Liver (tissue), 9 donors: Measurements from ENCODE around the gene OSBPL10. TPM values are rescaled to one million over a fixed set of nuclear protein-coding genes. Genes with fewer than 3 reads are reported as not detected.

ENCODE experiments used
- DNase-seq: peaks from one replicate; pipeline ENCODE4 v3.0.0-alpha.2; 2017; ENCODE audit warnings: low spot score
- H3K27ac ChIP-seq, 2 donors: one replicate each; pipeline ENCODE4 v1.7.0; 2013; ENCODE audit warnings: inconsistent platforms in 2 of 2, low read length in 2 of 2, control low read depth in 1 of 2, low read depth in 1 of 2, mild to moderate bottlenecking in 1 of 2
- H3K27me3 ChIP-seq, 4 donors: one replicate each; pipeline versions ENCODE4 v1.6.1 to v1.7.0; 2013; ENCODE audit warnings: low read length in 3 of 4, inconsistent platforms in 1 of 4, mild to moderate bottlenecking in 1 of 4, moderate library complexity in 1 of 4; ENCODE audit not compliant: control insufficient read depth in 4 of 4, insufficient read depth in 4 of 4
- H3K36me3 ChIP-seq, 4 donors: one replicate each; pipeline versions ENCODE4 v1.6.1 to v1.7.0; 2013; ENCODE audit warnings: low read length in 3 of 4, mild to moderate bottlenecking in 3 of 4, low read depth in 1 of 4, moderate library complexity in 1 of 4; ENCODE audit not compliant: control insufficient read depth in 4 of 4, insufficient read depth in 3 of 4
- H3K4me1 ChIP-seq, 4 donors: one replicate each; pipeline versions ENCODE4 v1.6.1 to v1.7.0; 2013; ENCODE audit warnings: low read length in 3 of 4, mild to moderate bottlenecking in 3 of 4, moderate library complexity in 1 of 4; ENCODE audit not compliant: control insufficient read depth in 4 of 4, insufficient read depth in 4 of 4
- H3K4me3 ChIP-seq, 3 donors: one replicate each; pipeline versions ENCODE4 v1.6.1 to v1.7.0; 2013; ENCODE audit warnings: low read length in 3 of 3, control low read depth in 1 of 3, low read depth in 1 of 3, mild to moderate bottlenecking in 1 of 3
- H3K9ac ChIP-seq, 2 donors: one replicate each; pipeline ENCODE4 v1.7.0; 2013; ENCODE audit warnings: low read length in 2 of 2, mild to moderate bottlenecking in 2 of 2, moderate library complexity in 2 of 2, control low read depth in 1 of 2, low read depth in 1 of 2
- H3K9me3 ChIP-seq, 4 donors: one replicate each; pipeline versions ENCODE4 v1.6.1 to v1.7.0; 2013; ENCODE audit warnings: low read length in 3 of 4; ENCODE audit not compliant: control insufficient read depth in 4 of 4
- ATF3 ChIP-seq: IDR thresholded peaks from 2 replicates; pipeline ENCODE4 v1.6.1; 2016; ENCODE audit warnings: antibody characterized with exemption
- CTCF ChIP-seq: fragments of 150-350 bp; IDR thresholded peaks from 2 replicates; pipeline ENCODE4 v1.5.1; 2017; ENCODE audit warnings: improper control_type of control experiment, low read depth, low read length; ENCODE audit not compliant: missing input control
- EGR1 ChIP-seq, 2 donors: IDR thresholded peaks; 2 replicates each; pipeline ENCODE4 v1.6.1; 2016 to 2018; ENCODE audit warnings: antibody characterized with exemption in 2 of 2, low read depth in 2 of 2
- FOXA1 ChIP-seq: IDR thresholded peaks from 2 replicates; pipeline ENCODE4 v1.6.1; 2016; ENCODE audit warnings: antibody characterized with exemption
- FOXA2 ChIP-seq: IDR thresholded peaks from 2 replicates; pipeline ENCODE4 v1.6.1; 2016; ENCODE audit warnings: antibody characterized with exemption
- GABPA ChIP-seq, 2 donors: IDR thresholded peaks in 1 of 2; conservative IDR thresholded peaks in 1 of 2; 2 replicates each; pipeline ENCODE4 v1.6.1; 2016; ENCODE audit warnings: antibody characterized with exemption in 2 of 2, mild to moderate bottlenecking in 1 of 2, moderate library complexity in 1 of 2
- HNF4A ChIP-seq, 2 donors: conservative IDR thresholded peaks; 2 replicates each; pipeline ENCODE4 v1.6.1; 2016; ENCODE audit warnings: antibody characterized with exemption in 2 of 2, mild to moderate bottlenecking in 2 of 2
- HNF4G ChIP-seq: IDR thresholded peaks from 2 replicates; pipeline ENCODE4 v1.6.1; 2016; ENCODE audit warnings: antibody characterized with exemption
- MAX ChIP-seq: IDR thresholded peaks from 2 replicates; pipeline ENCODE4 v1.6.1; 2016; ENCODE audit warnings: antibody characterized with exemption
- NR2F2 ChIP-seq: IDR thresholded peaks from 2 replicates; pipeline ENCODE4 v1.6.1; 2016; ENCODE audit warnings: antibody characterized with exemption
- RAD21 ChIP-seq, 2 donors: IDR thresholded peaks; 2 replicates each; pipeline ENCODE4 v1.6.1; 2016; ENCODE audit warnings: antibody characterized with exemption in 2 of 2, mild to moderate bottlenecking in 2 of 2
- REST ChIP-seq: IDR thresholded peaks from 2 replicates; pipeline ENCODE4 v1.6.1; 2016; ENCODE audit warnings: antibody characterized with exemption, mild to moderate bottlenecking
- RXRA ChIP-seq, 2 donors: IDR thresholded peaks; 2 replicates each; pipeline ENCODE4 v1.6.1; 2017 to 2018; ENCODE audit warnings: antibody characterized with exemption in 2 of 2, mild to moderate bottlenecking in 1 of 2
- TAF1 ChIP-seq: conservative IDR thresholded peaks from 2 replicates; pipeline ENCODE4 v1.6.1; 2016; ENCODE audit warnings: antibody characterized with exemption, mild to moderate bottlenecking
- YY1 ChIP-seq: IDR thresholded peaks from 2 replicates; pipeline ENCODE4 v1.6.1; 2016; ENCODE audit warnings: antibody characterized with exemption, mild to moderate bottlenecking
- WGBS: extraction: QIAGEN DNeasy Blood & Tissue Kit; methylation state at CpG from one replicate; pipeline ENCODE4 v1.1.7; 2013; 5-methylcytosine and 5-hydroxymethylcytosine counted together
- polyA plus RNA-seq, 2 donors: library from polyadenylated mRNA; stranded (reverse) in 1 of 2; unstranded in 1 of 2; fragments of 200-250 nt in 1 of 2; fragments of >200 nt in 1 of 2; fragmentation: Nextera tagmentation in 1 of 2; extraction: Ambion mirVana in 1 of 2; gene quantifications; one replicate each; pipeline versions ENCODE4 v1.2.1 to v1.2.3, GENCODE V29; 2013 to 2015
- total RNA-seq, 2 donors: library from RNA; depleted of rRNA; stranded (reverse); fragments of >200 nt; gene quantifications; one replicate each; pipeline ENCODE4 v1.2.3, GENCODE V29; 2014
- donor health status: healthy.
- donor health status: healthy.
- donor health status: healthy.
- donor health status: healthy.
- donor health status: healthy.

The OSBPL10 gene
- total and polyA plus RNA-seq, 4 donors, result 0.75 to 4.0 (median 1.7) TPM

GRCh38 chr3:31760654-31761053 is 220.4 kb downstream of the OSBPL10 start:
- Histone ChIP-seq H3K4me3 (no peak overlapping the region), H3K9me3 (no peaks in the 10 kb centered on the region)
- 88% methylated on average over 6 of the region's 6 CpGs for WGBS

GRCh38 chr3:31758322-31758965 is 222.6 kb downstream of the OSBPL10 start:
- H3K27me3 ChIP-seq, result no peaks in the 10 kb centered on the region
- DNase-seq, result no peak
- H3K4me1 ChIP-seq, result no peaks in the 10 kb centered on the region
- no peak overlapping the region for H3K9ac ChIP-seq
- H3K36me3 ChIP-seq, result no peaks in the 10 kb centered on the region
- H3K27ac ChIP-seq, result no peak overlapping the region
- no peak overlapping the region for H3K4me3 ChIP-seq
- TF ChIP-seq HNF4G (no peak), EGR1 (IDR thresholded peaks at IDR 0.05; ENCODE audit: low read depth in 2 of 2) (no peak), CTCF (no peak), RXRA (IDR thresholded peaks at IDR 0.05) (no peak), MAX (no peak), ATF3 (no peak), NR2F2 (no peak), REST (no peak), HNF4A (conservative IDR thresholded peaks at IDR 0.05) (no peak), RAD21 (IDR thresholded peaks at IDR 0.05) (no peak), FOXA2 (no peak), TAF1 (no peak), YY1 (no peak), GABPA (IDR thresholded peaks at IDR 0.05 in 1 of 2, conservative IDR thresholded peaks at IDR 0.05 in 1 of 2) (no peak), FOXA1 (no peak)
- no peaks in the 10 kb centered on the region for H3K9me3 ChIP-seq
- WGBS, result 77% methylated on average over 5 of the region's 5 CpGs

More at GRCh38 chr3:31760654-31761053, 220.4 kb downstream of the OSBPL10 start:
- no peak overlapping the region for H3K9ac ChIP-seq
- H3K36me3 ChIP-seq, result no peaks in the 10 kb centered on the region
- H3K27ac ChIP-seq, result no peak overlapping the region
- no peak for TF ChIP-seq ATF3
- H3K27me3 ChIP-seq, result no peaks in the 10 kb centered on the region
- H3K4me1 ChIP-seq, result no peaks in the 10 kb centered on the region
- DNase-seq, result no peak
